GM18499 (cell line): ENCODE data around the gene RAD21L1.
"Not testable (repeated sequence)": the region's sequence is repeated elsewhere in the genome, so short reads cannot be mapped to it uniquely, and the experiment has no call there.

Experiments used
- ATAC-seq: cut with Tn5 transposase; IDR thresholded peaks from one replicate; pipeline ENCODE4 v1.9.1; 2021; ENCODE audit warnings: moderate number of reproducible peaks; ENCODE audit not compliant: insufficient read depth, unreplicated experiment

RAD21L1 gene

DNA sequence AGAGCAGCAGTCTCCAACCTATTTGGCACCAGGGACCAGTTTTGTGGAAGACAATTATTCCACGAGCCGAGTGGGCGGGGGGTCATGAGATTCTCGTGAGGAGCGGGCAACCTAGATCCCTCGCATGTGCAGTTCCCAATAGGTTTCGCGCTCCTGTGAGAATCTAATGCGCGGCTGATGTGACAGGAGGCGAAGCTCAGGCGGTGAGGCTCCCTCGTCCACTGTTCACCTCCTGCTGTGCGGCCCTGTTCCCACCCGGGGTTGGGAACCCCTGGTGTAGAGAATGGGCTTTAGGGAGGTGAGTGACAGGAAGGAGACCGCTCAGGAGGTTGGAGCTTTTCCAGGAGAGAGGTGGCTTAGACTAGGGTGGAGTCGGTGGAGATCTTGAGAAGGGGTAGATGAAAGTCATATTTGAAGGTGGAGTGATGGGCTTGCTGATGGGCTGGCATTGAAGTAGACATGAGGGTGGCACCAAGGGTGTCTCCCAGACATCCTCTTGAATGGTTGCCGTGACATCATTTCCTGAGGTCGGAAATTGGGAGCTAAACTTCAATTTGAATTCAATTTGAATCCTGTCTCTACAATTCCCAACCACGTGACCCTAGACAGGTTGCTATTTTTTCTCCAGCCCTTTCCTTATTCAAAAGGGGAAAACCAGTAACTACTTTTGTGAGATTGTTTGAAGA is 1.5 kb upstream of the RAD21L1 start:
- no peak for ATAC-seq

DNA sequence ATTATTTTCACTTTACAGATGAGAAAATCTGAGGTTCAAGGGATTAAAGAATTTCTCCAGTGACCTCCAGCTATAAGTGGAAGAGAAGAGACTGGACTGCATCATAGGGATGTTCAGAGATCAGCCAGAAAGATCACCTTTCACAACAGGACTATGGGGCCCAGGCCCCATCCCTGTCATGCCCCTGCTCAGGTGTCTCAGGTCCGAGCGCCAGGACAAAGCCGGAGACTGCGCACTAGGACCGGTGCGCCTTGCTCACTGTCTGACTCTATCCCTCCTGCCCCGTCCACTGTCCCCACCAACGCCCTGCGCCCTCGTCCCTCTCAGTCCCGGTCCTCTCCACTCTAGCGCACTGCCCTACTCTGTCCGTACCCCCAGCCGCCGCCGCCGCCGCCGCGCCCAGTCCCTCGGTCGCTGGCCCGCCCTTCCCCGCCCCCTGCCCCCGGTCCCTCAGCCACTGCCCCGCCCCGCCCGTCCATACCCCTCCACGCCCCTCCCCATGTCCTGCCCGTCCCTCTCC is 521 bp upstream of the RAD21L1 start:
- ATAC-seq, result no peak

GRCh38 chr20:1229541-1229940 is 3.7 kb downstream of the RAD21L1 start:
- no peak for ATAC-seq

DNA sequence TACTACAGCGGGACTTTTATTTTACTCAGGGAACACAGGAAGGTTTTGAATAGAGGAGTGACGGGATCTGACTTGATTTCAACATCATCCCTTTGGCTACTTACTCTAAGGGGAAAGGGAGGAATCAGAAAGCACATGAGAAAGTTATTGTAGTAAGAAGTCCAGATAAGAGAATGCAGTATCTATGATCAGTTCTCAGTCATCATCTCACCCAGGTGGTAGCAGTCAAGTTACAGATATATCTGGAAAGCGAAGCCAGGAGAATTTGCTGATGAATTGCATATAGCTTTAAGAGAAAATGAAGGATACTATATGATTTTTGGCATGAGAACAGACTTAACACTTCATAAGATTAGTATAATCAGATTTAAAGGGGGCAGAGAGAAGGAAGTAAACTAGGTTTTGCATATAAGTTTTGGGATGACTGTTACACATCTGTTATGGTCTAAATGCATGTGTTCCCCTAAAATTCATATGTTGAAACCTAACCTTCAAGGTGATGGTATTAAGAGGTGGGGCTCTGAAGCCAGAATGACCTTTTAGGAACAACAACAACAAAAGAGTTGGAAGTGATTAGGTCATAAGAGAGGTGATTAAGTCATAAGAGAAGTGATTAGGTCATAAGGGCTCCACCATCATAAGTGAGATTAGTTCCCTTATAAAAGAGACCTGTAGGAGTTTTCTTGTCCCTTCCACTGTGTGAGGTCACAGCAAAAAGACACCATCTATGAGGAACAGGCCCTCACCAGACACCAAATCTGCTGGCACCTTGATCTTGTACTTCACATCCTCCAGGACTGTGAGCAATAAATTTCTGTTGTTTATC is 6.7 kb downstream of the RAD21L1 start:
- ATAC-seq, result no peak

DNA sequence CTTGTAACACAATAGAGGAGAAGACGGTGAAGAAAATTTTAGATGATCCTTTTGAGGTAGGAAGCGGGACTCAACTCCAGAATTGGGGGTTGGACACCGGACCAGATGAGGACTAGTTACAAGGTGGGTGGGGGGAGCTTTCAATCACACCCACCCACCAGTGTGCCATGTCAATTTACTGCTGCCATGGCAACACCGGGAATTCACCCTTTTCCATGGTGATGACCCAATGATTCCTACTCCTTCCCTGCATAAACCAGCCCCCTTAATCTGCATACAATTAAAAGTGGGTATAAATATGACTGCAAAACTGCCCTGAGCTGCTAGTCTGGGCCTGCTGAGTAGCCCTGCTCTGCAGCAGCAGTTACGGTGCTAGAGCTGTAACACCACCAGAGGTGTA is 14.7 kb downstream of the RAD21L1 start:
- ATAC-seq, result no peak

DNA sequence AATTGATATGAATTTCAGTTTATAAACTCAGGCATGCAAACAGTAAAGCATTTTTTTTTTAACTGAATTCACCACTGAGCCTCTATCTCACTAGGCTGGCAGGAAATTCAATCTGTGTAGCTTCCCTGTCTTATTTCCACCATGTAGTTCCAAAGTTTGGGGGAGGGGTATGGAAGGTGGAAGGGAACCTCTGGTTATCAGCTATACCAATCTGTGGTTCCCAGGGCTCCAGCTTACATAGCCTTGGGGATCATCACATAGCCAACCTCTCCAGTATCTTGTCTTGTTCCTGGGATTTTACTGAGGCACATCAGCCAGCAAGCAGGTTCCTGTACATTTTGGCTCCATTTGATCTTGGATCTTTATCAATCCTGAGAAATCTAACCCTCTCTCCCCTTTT is 15.6 kb downstream of the RAD21L1 start:
- ATAC-seq, result no peak

DNA sequence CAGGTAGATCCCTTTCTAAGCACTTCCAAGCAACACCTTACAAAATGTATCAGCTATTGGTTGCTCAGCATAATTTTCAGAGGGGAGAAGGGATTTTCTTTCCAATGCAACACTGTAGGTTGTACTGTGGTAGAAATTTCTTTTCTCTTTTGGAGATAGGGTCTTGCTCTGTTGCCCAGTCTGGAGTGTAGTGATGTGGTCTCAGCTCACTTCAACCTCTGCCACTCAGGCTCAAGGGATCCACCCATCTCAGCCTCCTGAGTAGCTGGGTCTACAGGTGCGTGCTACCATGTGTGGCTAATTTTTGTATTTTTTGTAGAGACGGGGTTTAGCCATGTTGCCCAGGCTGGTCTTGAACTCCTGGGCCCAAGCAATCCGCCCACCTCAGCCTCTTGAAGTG is 16.3 kb downstream of the RAD21L1 start:
- no peak for ATAC-seq

DNA sequence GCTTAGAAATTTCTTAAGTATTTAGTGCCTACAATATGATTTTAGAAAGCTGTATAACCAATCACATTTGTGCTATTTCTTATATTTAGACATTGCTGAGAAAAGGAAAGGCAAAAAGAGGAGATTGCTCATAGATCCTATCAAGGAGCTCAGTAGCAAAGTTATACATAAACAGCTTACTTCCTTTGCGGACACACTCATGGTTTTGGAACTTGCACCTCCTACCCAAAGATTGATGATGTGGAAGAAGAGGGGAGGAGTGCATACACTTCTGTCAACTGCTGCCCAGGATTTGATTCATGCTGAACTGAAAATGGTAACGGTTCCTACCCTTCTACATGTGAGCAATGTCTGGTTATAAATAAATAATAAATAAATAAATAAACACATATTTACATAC is 16.7 kb downstream of the RAD21L1 start:
- no peak for ATAC-seq

GRCh38 chr20:1245578-1245977 is 19.7 kb downstream of the RAD21L1 start:
- no peak for ATAC-seq

DNA sequence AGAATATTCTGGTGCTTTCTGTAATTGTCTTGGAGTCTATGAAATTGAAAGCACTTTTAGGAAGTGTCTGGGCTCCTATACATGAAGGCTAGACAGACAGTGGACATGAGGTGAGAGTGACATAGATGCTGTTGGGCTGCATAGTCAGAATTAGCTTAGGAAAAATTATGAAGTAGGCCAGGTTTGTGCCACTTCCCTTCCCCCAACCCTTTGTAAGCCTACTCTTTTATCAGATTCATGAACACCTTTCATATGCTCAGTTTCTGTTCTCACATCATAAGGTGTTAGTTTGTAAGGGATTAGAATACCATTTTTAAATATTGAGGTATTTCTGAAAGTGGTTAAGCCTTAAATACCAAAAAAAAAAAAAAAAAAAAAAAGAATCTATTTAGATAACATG is 21.8 kb downstream of the RAD21L1 start:
- ATAC-seq, result no peak

GRCh38 chr20:1250282-1250681 is 24.4 kb downstream of the RAD21L1 start:
- ATAC-seq, result not testable (repeated sequence)

DNA sequence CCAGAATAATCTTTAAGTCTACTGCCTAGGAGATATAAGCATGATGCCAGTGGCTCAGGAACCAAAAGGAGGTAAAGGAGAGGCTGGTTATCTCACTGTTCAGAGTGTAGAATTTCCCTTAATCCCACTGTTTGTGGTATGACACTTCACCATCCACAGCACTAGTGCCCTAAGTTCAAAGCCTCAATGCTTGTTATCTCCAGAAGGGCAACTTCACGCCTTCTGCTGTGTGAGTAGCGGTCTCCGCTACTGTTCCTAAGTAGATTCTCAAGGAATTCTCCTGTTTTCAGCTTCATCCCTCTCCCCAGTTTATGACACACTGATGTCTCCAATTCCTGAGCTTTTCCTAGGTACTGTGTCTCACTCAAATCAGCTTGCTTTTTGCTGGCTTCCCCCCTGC is 26.6 kb downstream of the RAD21L1 start:
- no peak for ATAC-seq

DNA sequence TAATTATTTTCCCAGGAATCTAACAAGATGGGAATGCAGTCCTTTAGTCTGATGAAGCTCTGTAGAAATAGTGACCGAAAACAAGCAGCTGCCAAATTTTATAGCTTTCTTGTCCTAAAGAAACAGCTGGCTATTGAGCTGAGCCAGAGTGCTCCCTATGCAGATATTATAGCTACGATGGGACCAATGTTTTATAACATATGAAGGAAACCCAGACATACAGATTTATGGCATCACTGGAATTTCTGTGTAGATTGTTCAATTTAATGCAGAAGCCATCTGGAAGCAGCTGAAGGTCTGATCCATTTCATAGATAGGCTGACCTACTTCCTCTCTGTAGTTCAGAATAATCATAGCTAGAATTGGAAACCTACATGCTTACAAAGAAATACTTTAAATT is 28.4 kb downstream of the RAD21L1 start:
- ATAC-seq, result no peak

GRCh38 chr20:1255675-1256074 is 29.8 kb downstream of the RAD21L1 start:
- no peak for ATAC-seq

GRCh38 chr20:1263853-1264252 is 38.0 kb downstream of the RAD21L1 start:
- ATAC-seq, result no peak

DNA sequence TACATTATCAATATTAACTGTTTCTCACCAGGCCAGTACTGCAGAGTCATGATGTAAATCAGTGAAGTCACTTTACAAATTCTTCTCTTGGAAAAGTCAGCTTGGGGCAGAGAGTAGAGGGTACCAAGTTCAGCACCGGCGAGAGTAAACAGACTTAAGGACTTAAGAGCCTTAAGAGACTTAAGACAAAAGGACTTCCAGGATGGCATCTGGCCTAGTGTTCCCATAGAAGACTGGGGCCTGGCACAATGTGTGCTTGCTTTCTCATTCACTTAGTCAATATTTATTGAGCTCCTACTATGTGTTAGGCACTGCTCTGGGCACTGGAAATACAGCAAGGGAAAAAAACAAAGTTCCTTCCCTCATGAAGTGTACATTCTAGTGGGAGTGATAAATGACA is 38.9 kb downstream of the RAD21L1 start:
- no peak for ATAC-seq

DNA sequence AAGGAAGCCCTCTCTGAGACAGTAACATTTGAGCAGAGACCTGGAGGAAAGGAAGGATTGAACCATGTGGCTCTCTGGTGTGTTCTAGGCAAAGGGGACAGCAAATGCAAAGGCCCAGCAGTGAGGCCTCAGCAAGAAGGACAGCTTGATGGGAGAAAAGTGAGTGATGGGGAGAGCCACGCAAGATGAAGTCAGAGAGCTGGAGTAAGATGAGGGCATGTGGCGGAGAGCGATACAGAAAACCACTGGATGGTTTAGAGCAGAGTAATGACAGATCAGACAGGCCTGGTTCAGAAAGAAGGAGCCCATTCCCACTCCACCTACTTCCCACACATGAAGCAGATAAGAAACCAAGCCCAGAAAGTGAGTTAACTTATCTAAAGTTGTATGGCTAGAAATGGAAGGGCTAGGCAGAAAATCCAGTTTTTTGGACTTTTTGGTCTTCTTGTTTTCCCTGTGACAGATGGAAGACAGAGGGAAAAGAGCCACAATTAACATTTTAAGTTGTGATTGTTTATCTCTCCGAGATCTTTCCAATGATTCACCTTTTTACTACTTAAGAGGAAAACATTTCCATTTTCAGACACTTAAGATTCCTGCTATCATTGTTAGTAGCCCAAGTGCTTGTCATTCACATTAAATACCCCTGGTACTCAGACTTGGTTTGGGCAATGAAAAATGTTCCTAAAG is 39.5 kb downstream of the RAD21L1 start:
- no peak for ATAC-seq

- ATAC-seq, result no peak
Observed at GRCh38 chr20:1265916-1266166, 40.0 kb downstream of the RAD21L1 start.

DNA sequence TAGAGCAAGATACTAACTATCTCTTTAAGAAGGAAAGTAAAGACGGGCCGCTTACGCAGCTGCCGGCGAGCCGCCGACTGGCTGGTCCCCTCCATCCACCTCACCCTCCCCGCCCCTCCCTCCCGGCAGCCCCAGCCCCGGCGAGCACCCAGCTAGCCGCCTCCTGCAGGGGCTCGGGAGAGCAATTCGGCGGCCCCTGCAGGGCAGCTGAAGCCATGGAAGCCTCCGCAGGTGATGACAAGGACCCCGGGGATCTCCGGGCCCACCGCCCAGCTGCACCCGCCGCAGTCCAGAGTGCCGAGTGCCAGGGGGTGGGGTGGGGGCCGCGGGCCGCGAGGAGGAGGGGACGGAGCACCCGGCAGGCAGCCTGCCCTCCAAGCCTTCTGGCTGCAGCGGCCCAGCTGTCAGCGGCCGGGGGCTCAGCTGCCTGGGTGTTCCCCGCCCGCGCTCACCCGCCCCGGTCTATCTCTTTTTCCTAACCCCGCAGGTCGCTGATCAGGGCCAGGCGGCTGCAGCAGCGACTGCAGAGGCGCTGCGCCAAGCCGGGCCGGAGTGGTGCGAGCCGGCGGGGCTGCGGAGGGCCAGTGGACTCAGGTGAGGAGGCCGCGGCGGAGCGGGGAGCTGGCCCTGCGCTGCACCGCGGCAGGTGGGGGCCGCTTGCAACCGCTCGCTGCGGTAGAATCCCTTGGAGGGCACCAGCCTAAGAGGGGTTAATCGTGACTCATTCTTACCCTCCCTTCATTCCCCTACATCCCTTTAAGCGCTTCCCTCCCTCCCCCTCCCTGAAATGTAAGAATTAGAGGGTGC is 40.5 kb downstream of the RAD21L1 start, which contains the start of gene SNPH:
TSS of gene SNPH (plus strand) at position 128 of the 807 bp plus-strand sequence. CDS start 29,946 bp downstream, outside the sequence.
- no peak for ATAC-seq

- no peak for ATAC-seq
Observed at GRCh38 chr20:1267161-1267560, 41.3 kb downstream of the RAD21L1 start.
